Retina (tissue), 1 donor: ENCODE data around the gene OPHN1.

Source experiments
- DNase-seq: peaks from one replicate; pipeline ENCODE4 v3.0.0-alpha.2; 2016

Gene OPHN1

GRCh38 chrX:68048774-68049173 lies 384.5 kb downstream of the OPHN1 start:
- no peak for DNase-seq

- DNase-seq = no peak
Measured at GRCh38 chrX:68045008-68045577, 388.2 kb downstream of the OPHN1 start.

GRCh38 chrX:68043713-68044438 lies 389.4 kb downstream of the OPHN1 start:
- DNase-seq = no peak

- no peak for DNase-seq
Measured at GRCh38 chrX:68041110-68041509, 392.2 kb downstream of the OPHN1 start.

GRCh38 chrX:68018248-68019203 lies 414.8 kb downstream of the OPHN1 start:
- no peak for DNase-seq

- no peak for DNase-seq
Measured at GRCh38 chrX:67998540-67998939, 434.8 kb downstream of the OPHN1 start.
